MM.1S (cell line): Measurements from ENCODE around the gene TMEM81.

Source experiments
- DNase-seq: peaks from one replicate; pipeline ENCODE4 v3.0.0-alpha.2; 2015
- H2AFZ ChIP-seq: fragments of 300-600 bp; sonication (generic); 2 replicates; pipeline ENCODE4 v1.6.0; 2016; ENCODE audit warnings: antibody characterized with exemption, low read length
- H3F3A ChIP-seq: fragments of 300-600 bp; sonication (generic); 2 replicates; pipeline ENCODE4 v1.6.1; 2016; ENCODE audit warnings: mild to moderate bottlenecking, antibody characterized with exemption, low read length, moderate library complexity, mixed read lengths; ENCODE audit not compliant: insufficient read depth
- H3K27ac ChIP-seq: fragments of 300-600 bp; sonication (generic); 2 replicates; pipeline ENCODE4 v1.5.1; 2016; ENCODE audit warnings: mild to moderate bottlenecking, low read length
- H3K27me3 ChIP-seq: fragments of 300-600 bp; sonication (generic); replicated peaks from 2 replicates; pipeline ENCODE4 v1.6.0; 2016; ENCODE audit warnings: low read length; ENCODE audit not compliant: insufficient read depth
- H3K36me3 ChIP-seq: fragments of 300-600 bp; sonication (generic); replicated peaks from 2 replicates; pipeline ENCODE4 v1.6.1; 2016; ENCODE audit warnings: mild to moderate bottlenecking, low read length, mixed read lengths; ENCODE audit not compliant: insufficient read depth
- H3K4me1 ChIP-seq: fragments of 300-600 bp; sonication (generic); 2 replicates; pipeline ENCODE4 v1.6.1; 2016; ENCODE audit warnings: low read length, mixed read lengths
- H3K4me2 ChIP-seq: fragments of 300-600 bp; sonication (generic); 2 replicates; pipeline ENCODE4 v1.6.0; 2016; ENCODE audit warnings: low read depth, low read length
- H3K4me3 ChIP-seq: fragments of 300-600 bp; sonication (generic); 2 replicates; pipeline ENCODE4 v1.5.1; 2016; ENCODE audit warnings: low read length, mixed read lengths
- H3K79me2 ChIP-seq: fragments of 300-600 bp; sonication (generic); 2 replicates; pipeline ENCODE4 v1.6.1; 2016; ENCODE audit warnings: mixed run types, low read length, mixed read lengths
- H3K9ac ChIP-seq: fragments of 300-600 bp; sonication (generic); 2 replicates; pipeline ENCODE4 v1.6.1; 2016; ENCODE audit warnings: low read length, mixed read lengths
- H3K9me2 ChIP-seq: fragments of 300-600 bp; sonication (generic); replicated peaks from 2 replicates; pipeline ENCODE4 v1.6.1; 2016; ENCODE audit warnings: mild to moderate bottlenecking, low read length, mixed read lengths; ENCODE audit not compliant: insufficient read depth
- H3K9me3 ChIP-seq: fragments of 300-600 bp; sonication (generic); replicated peaks from 2 replicates; pipeline ENCODE4 v1.6.1; 2016; ENCODE audit warnings: mild to moderate bottlenecking, low read length, mixed read lengths; ENCODE audit not compliant: insufficient read depth
- H4K20me1 ChIP-seq: fragments of 300-600 bp; sonication (generic); 2 replicates; pipeline ENCODE4 v1.6.1; 2016; ENCODE audit warnings: mild to moderate bottlenecking, low read length, moderate library complexity, mixed read lengths; ENCODE audit not compliant: insufficient read depth
- EZH2 ChIP-seq: fragments of 300-600 bp; sonication (generic); optimal IDR thresholded peaks from 2 replicates; pipeline ENCODE3; 2017; ENCODE audit warnings: low read depth, mild to moderate bottlenecking, antibody characterized with exemption, low read length, mixed read lengths
- EZH2phosphoT487 ChIP-seq: fragments of 300-600 bp; sonication (generic); IDR thresholded peaks from 2 replicates; pipeline ENCODE4 v1.6.1; 2018; ENCODE audit warnings: antibody characterized with exemption, low read length
- TF ChIP-seq, protein P1 (sequence below): fragments of 300-600 bp; sonication (generic); IDR thresholded peaks from 2 replicates; pipeline ENCODE4 v1.5.1; 2016; ENCODE audit warnings: antibody characterized with exemption, low read length, mixed read lengths

Gene TMEM81

DNA sequence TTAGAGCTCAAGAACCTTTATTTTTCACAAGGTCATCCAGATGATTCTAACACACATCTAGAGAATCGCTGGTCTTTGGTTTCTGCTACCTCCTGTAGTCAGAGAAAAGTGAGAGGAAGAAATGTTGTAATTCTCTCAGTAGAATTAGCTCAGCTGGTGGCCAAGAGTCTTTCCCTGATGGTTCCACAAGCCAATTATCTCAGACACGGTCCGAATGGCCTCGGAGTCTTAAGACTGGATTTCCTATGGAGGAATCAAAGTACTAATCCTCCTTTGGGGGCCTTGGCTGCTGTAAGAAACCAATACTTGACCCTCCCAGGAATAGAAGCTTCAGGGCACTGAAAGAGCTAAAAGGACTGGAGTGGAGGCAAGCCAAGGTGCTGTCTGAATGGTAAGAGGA lies 1.8 kb downstream of the TMEM81 start:
- H3K27ac ChIP-seq, result no peak overlapping the region
- H3K4me3 ChIP-seq, result no peak overlapping the region
- H3K4me2 ChIP-seq, result no peak overlapping the region
- no peaks in the 10 kb centered on the region for H3F3A ChIP-seq
- H3K27me3 ChIP-seq, result no peaks in the 10 kb centered on the region
- H3K79me2 ChIP-seq, result no peaks in the 10 kb centered on the region
- H3K9me2 ChIP-seq, result no peaks in the 10 kb centered on the region
- no peaks in the 10 kb centered on the region for H3K36me3 ChIP-seq
- H3K4me1 ChIP-seq, result no peaks in the 10 kb centered on the region
- no peaks in the 10 kb centered on the region for H3K9me3 ChIP-seq
- no peak for TF ChIP-seq EZH2phosphoT487
- TF ChIP-seq, protein P1, sequence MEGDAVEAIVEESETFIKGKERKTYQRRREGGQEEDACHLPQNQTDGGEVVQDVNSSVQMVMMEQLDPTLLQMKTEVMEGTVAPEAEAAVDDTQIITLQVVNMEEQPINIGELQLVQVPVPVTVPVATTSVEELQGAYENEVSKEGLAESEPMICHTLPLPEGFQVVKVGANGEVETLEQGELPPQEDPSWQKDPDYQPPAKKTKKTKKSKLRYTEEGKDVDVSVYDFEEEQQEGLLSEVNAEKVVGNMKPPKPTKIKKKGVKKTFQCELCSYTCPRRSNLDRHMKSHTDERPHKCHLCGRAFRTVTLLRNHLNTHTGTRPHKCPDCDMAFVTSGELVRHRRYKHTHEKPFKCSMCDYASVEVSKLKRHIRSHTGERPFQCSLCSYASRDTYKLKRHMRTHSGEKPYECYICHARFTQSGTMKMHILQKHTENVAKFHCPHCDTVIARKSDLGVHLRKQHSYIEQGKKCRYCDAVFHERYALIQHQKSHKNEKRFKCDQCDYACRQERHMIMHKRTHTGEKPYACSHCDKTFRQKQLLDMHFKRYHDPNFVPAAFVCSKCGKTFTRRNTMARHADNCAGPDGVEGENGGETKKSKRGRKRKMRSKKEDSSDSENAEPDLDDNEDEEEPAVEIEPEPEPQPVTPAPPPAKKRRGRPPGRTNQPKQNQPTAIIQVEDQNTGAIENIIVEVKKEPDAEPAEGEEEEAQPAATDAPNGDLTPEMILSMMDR, result no peak
- TF ChIP-seq EZH2, result no peak
- DNase-seq, result no peak
- no peak overlapping the region for H2AFZ ChIP-seq
- H4K20me1 ChIP-seq, result no peaks in the 10 kb centered on the region
- H3K9ac ChIP-seq, result no peak overlapping the region

DNA sequence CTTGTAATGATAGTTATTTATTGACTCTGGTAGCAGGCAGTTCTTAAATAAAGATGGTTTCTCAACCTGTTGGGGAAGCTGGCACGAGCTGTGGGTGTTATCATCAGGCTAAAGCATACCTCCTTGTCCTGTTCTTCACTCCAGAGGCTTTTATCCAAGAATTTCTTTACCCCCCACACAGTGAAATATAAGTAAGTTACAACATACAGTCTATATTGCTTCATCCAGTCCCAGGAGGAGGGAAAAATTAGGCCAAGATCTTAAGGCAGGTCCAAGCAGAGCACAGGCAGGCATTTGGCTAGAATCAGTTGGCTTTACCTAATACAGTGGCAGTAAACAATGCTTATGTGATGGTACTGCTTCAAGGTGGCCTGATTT lies 6.3 kb downstream of the TMEM81 start:
- H4K20me1 ChIP-seq, result no peaks in the 10 kb centered on the region

DNA sequence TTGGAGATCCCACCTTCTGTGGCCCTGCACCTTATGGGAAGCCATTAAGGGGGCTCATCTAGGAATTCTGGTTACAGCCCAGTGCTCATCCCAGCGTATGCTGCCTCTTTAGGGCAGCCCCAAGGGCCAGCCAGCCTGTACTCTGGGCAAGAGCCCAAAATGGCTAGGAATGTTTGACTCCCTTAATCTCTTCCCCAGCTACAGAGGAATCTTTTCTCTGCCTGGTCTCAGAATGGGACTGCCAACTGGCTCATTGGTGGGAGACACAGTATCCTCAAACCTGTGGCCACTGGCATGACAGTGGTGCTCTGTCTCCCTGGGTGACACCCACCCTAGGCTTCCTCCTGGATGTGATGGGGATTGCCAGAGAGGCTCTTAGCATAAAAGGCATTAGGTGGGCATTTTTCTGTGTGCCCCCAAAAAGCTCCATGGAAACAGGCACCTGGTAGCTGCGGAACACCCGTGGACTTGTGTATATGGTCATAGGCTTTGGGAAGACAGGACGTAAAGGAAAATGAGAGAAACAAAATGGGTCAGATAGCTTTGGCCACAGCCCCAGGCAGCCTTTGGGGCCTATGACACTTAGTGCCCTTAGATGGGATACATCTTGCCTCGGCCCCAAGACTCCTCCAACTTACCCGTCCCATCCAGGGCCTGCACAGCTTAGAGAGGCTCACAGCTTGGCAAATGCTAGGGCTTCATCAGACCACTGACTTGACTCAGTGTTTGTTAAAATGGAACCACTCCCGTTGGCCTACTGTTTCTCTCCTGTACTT lies 6.9 kb downstream of the TMEM81 start:
- no peak for DNase-seq
- no peaks in the 10 kb centered on the region for H3K79me2 ChIP-seq
- no peaks in the 10 kb centered on the region for H3K36me3 ChIP-seq
- H3K9me3 ChIP-seq, result no peaks in the 10 kb centered on the region
- no peak overlapping the region for H3K9ac ChIP-seq
- no peak overlapping the region for H2AFZ ChIP-seq
- no peaks in the 10 kb centered on the region for H3K9me2 ChIP-seq
- no peak overlapping the region for H3K4me2 ChIP-seq
- H3K4me3 ChIP-seq, result no peak overlapping the region
- H3K27me3 ChIP-seq, result no peaks in the 10 kb centered on the region
- TF ChIP-seq, protein P1, result no peak
- TF ChIP-seq EZH2phosphoT487, result no peak
- no peak for TF ChIP-seq EZH2
- H3K27ac ChIP-seq, result no peak overlapping the region
- no peaks in the 10 kb centered on the region for H4K20me1 ChIP-seq
- no peaks in the 10 kb centered on the region for H3F3A ChIP-seq
- no peaks in the 10 kb centered on the region for H3K4me1 ChIP-seq

More for the DNA sequence above, 6.3 kb downstream of the TMEM81 start:
- Histone ChIP-seq H3K36me3 (no peaks in the 10 kb centered on the region), H3K9me3 (no peaks in the 10 kb centered on the region), H3K4me3 (no peak overlapping the region), H3K4me2 (no peak overlapping the region), H3K9me2 (no peaks in the 10 kb centered on the region), H3F3A (no peaks in the 10 kb centered on the region), H3K4me1 (no peaks in the 10 kb centered on the region), H3K27ac (no peak overlapping the region), H3K79me2 (no peaks in the 10 kb centered on the region), H3K27me3 (no peaks in the 10 kb centered on the region), H3K9ac (no peak overlapping the region), H2AFZ (no peak overlapping the region)
- no peak for DNase-seq
- TF ChIP-seq EZH2phosphoT487 (no peak), EZH2 (no peak)
- TF ChIP-seq, protein P1, result no peak
